ENCODE measurements around the gene GLG1.

The GLG1 gene

DNA sequence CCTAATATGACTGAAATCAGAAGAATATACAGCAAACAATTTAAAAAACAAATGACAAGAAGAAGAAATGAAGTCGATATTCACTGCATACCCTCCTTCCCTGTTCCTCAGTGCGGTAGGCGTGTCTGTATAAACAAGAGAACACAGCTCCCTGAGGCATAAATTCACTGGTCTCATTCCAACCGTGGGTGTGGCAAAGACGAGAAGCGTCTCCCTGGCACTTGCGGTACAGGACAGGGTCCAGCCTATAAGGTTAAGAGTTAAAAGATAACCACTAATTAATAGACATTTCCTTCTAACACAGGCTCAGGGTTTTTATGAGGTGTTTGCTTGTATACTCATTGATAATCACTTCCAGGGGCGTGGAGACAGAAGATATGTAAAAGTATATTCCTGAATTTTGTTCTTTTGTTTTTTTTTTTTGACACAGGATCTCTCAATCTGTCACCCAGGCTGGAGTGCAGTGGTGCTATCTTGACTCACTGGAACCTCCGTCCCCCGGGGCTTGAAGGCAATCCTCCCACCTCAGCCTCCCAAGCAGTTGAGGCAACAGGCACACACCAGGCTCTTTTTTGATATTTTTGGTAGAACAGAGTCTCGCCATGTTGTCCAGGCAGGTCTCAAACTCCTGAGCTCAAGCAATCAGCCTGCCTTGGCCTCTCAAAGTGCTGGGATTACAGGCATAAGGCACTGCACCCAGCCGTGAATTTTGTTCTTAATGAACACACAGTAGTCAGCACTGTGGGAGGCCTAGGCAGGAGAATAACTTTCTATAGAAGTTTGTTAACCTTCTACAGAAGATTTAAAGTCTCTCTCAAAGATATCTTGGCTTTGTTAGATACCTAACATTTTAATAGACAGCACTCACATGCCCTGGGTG is 126.5 kb downstream of the GLG1 start:
- H3K4me2 ChIP-seq = no peak overlapping the region
- H2AFZ ChIP-seq (ENCODE audit: low read depth) = no peak overlapping the region
- no peaks in the 10 kb centered on the region for H3K79me2 ChIP-seq (ENCODE audit: insufficient read depth, low read depth)
- peaks cover 6% of the 10 kb centered on the region; the same call in 1 of the 2 replicates for H3K36me3 ChIP-seq (ENCODE audit: insufficient read depth)
- H3K9ac ChIP-seq = no peak overlapping the region
- no peak overlapping the region for H3K27ac ChIP-seq
- TF ChIP-seq CTCF (conservative IDR thresholded peaks at IDR 0.05; ENCODE audit: low read depth, low read length) = no peak
- no peak overlapping the region for H3K4me3 ChIP-seq (IDR thresholded peaks at IDR 0.05; ENCODE audit: insufficient read depth, low read depth, low read length)
- no peaks in the 10 kb centered on the region for H3K27me3 ChIP-seq (ENCODE audit: insufficient read depth, low read depth)
- H4K20me1 ChIP-seq (ENCODE audit: insufficient read depth) = no peaks in the 10 kb centered on the region
- no peaks in the 10 kb centered on the region for H3K4me1 ChIP-seq (ENCODE audit: low read depth, poor library complexity, severe bottlenecking)

DNA sequence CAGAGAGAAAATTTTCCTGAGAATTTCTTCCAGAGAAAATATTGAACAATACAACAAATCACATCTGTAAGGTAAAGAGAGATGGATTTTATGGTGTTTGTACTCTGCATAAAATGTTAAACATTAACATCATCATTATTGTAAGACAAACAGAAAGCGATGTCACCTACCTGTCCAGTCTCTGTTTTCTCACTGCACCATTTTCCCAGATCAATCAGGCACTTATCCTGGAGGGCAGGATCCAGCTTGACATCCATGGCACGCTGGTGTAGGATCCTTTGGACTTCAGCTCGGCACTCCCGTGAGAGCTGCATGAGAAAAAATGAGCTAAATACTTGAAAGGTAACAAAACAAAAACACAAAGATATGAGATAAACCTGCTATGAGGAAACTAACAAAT is 129.7 kb downstream of the GLG1 start:
- H4K20me1 ChIP-seq (ENCODE audit: insufficient read depth) = no peaks in the 10 kb centered on the region
- no peak overlapping the region for H3K4me3 ChIP-seq (IDR thresholded peaks at IDR 0.05; ENCODE audit: insufficient read depth, low read depth, low read length)
- H3K36me3 ChIP-seq (ENCODE audit: insufficient read depth) = no peaks in the 10 kb centered on the region; the same call in 1 of the 2 replicates
- no peak overlapping the region for H3K4me2 ChIP-seq
- no peaks in the 10 kb centered on the region for H3K79me2 ChIP-seq (ENCODE audit: insufficient read depth, low read depth)
- no peaks in the 10 kb centered on the region for H3K4me1 ChIP-seq (ENCODE audit: low read depth, poor library complexity, severe bottlenecking)
- H3K9ac ChIP-seq = no peak overlapping the region
- TF ChIP-seq CTCF (conservative IDR thresholded peaks at IDR 0.05; ENCODE audit: low read depth, low read length) = no peak
- no peaks in the 10 kb centered on the region for H3K27me3 ChIP-seq (ENCODE audit: insufficient read depth, low read depth)
- no peak overlapping the region for H2AFZ ChIP-seq (ENCODE audit: low read depth)
- H3K27ac ChIP-seq = no peak overlapping the region

DNA sequence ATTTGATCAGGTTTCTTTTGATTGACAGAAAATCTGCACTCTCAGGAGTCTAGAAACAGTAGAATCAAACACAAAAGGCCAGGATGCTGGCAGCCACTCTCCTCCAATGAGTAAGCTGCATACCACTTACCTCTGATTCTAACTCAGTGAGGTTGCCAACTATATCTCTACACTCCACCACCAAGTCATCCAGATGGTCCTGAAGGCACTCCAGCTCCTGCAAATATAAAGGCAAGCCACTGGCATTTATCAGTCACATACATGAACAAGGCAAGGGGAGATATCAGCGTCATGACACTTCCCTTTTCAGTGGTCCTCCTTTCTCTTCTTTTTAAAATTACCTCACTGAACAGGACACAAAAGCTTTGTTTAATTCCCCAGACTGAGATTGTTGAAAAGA is 132.5 kb downstream of the GLG1 start:
- no peaks in the 10 kb centered on the region for H4K20me1 ChIP-seq (ENCODE audit: insufficient read depth)
- H3K4me1 ChIP-seq (ENCODE audit: low read depth, poor library complexity, severe bottlenecking) = peaks cover 20% of the 10 kb centered on the region
- H3K4me2 ChIP-seq = no peak overlapping the region
- H3K27ac ChIP-seq = no peak overlapping the region
- TF ChIP-seq CTCF (conservative IDR thresholded peaks at IDR 0.05; ENCODE audit: low read depth, low read length) = no peak
- no peaks in the 10 kb centered on the region for H3K27me3 ChIP-seq (ENCODE audit: insufficient read depth, low read depth)
- no peak overlapping the region for H3K4me3 ChIP-seq (IDR thresholded peaks at IDR 0.05; ENCODE audit: insufficient read depth, low read depth, low read length)
- no peaks in the 10 kb centered on the region for H3K79me2 ChIP-seq (ENCODE audit: insufficient read depth, low read depth)
- no peak overlapping the region for H2AFZ ChIP-seq (ENCODE audit: low read depth)
- H3K9ac ChIP-seq = no peak overlapping the region
- H3K36me3 ChIP-seq (ENCODE audit: insufficient read depth) = peaks cover 4% of the 10 kb centered on the region

DNA sequence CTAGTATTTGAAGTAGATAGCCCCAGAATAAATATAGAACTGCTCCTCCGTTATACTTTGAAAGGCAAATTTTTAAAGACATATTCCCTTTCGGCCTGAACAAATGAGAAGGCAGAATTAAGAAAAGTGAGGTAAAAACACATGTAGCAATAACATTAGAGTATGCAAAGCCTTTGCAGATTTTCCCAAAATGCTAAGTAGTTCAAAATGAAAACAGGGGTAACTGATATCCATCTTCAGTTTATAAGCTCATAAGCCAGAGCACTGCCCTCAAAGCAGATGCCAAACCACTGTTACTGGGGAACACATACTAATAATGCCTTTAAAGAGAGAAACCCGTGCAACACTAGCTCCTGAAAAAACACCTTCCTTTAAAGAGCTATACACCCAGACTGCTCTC is 134.4 kb downstream of the GLG1 start:
- no peaks in the 10 kb centered on the region for H3K79me2 ChIP-seq (ENCODE audit: insufficient read depth, low read depth)
- no peak for TF ChIP-seq CTCF (conservative IDR thresholded peaks at IDR 0.05; ENCODE audit: low read depth, low read length)
- H3K4me3 ChIP-seq (IDR thresholded peaks at IDR 0.05; ENCODE audit: insufficient read depth, low read depth, low read length) = no peak overlapping the region
- H2AFZ ChIP-seq (ENCODE audit: low read depth) = no peak overlapping the region
- no peaks in the 10 kb centered on the region for H3K27me3 ChIP-seq (ENCODE audit: insufficient read depth, low read depth)
- no peak overlapping the region for H3K27ac ChIP-seq
- H3K4me2 ChIP-seq = no peak overlapping the region
- H4K20me1 ChIP-seq (ENCODE audit: insufficient read depth) = no peaks in the 10 kb centered on the region
- H3K9ac ChIP-seq = no peak overlapping the region
- H3K4me1 ChIP-seq (ENCODE audit: low read depth, poor library complexity, severe bottlenecking) = peaks cover 39% of the 10 kb centered on the region
- H3K36me3 ChIP-seq (ENCODE audit: insufficient read depth) = peaks cover 4% of the 10 kb centered on the region
